Neutrophil (primary cell): ENCODE measurements around the gene FDXACB1.

Experiments used
- H3K27ac ChIP-seq: fragments of 200-600 bp; sonication (generic); 2 replicates; pipeline ENCODE4 v1.5.1; 2016; ENCODE audit warnings: mild to moderate bottlenecking, moderate library complexity
- H3K27me3 ChIP-seq: fragments of 200-600 bp; sonication (generic); 2 replicates; pipeline ENCODE4 v1.6.0; 2016; ENCODE audit warnings: mild to moderate bottlenecking
- H3K36me3 ChIP-seq: fragments of 200-600 bp; sonication (generic); 2 replicates; pipeline ENCODE4 v1.5.1; 2017
- H3K4me1 ChIP-seq, 2 experiments: fragments of 200-600 bp in 1 of 2; sonication (generic) in 1 of 2; 1 replicate in 1 of 2; 2 replicates in 1 of 2; pipeline versions ENCODE4 v1.5.1 to v1.6.1; 2013 to 2016; ENCODE audit warnings: low read depth in 1 of 2, low read length in 1 of 2, mild to moderate bottlenecking in 1 of 2, moderate library complexity in 1 of 2; ENCODE audit not compliant: control insufficient read depth in 1 of 2, insufficient read depth in 1 of 2
- H3K4me3 ChIP-seq, 2 experiments: fragments of 200-600 bp in 1 of 2; sonication (generic) in 1 of 2; 1 replicate in 1 of 2; 2 replicates in 1 of 2; pipeline ENCODE4 v1.5.1; 2013 to 2016; ENCODE audit warnings: low read depth in 1 of 2, low read length in 1 of 2, mild to moderate bottlenecking in 1 of 2, moderate library complexity in 1 of 2
- H3K9me3 ChIP-seq: fragments of 200-600 bp; sonication (generic); 2 replicates; pipeline ENCODE4 v1.5.1; 2016
- TF ChIP-seq, protein P1 (sequence below): fragments of 200-600 bp; sonication (generic); IDR thresholded peaks from 2 replicates; pipeline ENCODE4 v1.5.1; 2016; ENCODE audit warnings: antibody characterized with exemption

The FDXACB1 gene

DNA sequence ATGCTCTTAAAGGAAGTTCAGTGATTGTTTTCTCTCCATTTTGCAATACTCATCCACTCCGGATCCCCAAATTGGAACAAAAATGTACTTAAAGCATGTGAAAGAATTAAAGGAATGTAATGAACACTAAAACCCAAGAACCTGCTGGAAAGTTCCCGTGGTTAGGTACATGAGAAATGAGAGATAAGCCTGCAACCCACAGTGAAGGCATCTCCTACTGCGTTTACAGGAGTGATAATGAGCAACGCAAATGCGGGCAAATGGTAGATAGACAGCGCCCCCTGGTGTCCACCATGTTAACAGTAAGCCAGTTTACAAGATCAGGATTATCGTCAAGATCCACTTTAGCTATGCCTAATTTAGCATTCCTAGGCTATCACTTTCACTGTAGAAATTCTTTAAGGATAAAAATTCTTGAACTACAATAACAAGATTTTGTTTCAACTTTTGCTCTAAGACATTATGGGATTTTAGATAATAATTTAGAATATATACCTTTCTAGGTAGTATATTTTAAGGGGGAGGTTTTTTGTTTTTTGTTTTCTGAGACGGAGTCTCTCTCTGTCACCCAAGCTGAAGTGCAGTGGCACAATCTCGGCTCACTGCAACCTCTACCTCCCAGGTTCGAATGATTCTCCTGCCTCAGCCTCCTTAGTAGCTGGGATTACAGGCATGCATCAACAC lies 37.5 kb downstream of the FDXACB1 start:
- Histone ChIP-seq H3K27me3 (no peaks in the 10 kb centered on the region), H3K4me3 (no peak overlapping the region), H3K9me3 (no peaks in the 10 kb centered on the region), H3K36me3 (peaks cover 15% of the 10 kb centered on the region), H3K4me1 (peaks cover 33 to 36% of the 10 kb centered on the region in 2 experiments), H3K27ac (no peak overlapping the region)
- TF ChIP-seq, protein P1, sequence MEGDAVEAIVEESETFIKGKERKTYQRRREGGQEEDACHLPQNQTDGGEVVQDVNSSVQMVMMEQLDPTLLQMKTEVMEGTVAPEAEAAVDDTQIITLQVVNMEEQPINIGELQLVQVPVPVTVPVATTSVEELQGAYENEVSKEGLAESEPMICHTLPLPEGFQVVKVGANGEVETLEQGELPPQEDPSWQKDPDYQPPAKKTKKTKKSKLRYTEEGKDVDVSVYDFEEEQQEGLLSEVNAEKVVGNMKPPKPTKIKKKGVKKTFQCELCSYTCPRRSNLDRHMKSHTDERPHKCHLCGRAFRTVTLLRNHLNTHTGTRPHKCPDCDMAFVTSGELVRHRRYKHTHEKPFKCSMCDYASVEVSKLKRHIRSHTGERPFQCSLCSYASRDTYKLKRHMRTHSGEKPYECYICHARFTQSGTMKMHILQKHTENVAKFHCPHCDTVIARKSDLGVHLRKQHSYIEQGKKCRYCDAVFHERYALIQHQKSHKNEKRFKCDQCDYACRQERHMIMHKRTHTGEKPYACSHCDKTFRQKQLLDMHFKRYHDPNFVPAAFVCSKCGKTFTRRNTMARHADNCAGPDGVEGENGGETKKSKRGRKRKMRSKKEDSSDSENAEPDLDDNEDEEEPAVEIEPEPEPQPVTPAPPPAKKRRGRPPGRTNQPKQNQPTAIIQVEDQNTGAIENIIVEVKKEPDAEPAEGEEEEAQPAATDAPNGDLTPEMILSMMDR, result peak; percentile 75

DNA sequence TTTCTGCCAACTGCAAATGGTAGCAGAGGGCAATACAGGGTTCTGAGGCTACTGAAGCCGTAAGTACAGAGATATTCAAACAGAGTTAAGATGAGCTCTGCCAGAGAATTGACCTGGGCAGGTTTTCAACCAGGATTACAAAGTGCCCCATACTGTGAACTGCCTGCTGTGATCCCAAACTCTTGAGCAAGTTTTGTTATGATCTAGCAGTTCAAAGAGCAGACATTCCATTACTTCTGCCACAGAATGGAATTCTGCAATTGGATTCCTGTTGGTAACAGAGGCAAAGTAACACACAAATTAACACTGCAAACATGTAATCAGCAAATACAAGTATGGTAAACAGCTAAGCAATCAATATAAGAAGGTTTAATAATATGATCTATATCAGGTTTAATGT lies 38.8 kb downstream of the FDXACB1 start:
- Histone ChIP-seq H3K9me3 (no peaks in the 10 kb centered on the region), H3K27ac (no peak overlapping the region), H3K27me3 (no peaks in the 10 kb centered on the region), H3K4me1 (peaks cover 20 to 22% of the 10 kb centered on the region in 2 experiments), H3K36me3 (peaks cover 18% of the 10 kb centered on the region), H3K4me3 (no peak overlapping the region)
- TF ChIP-seq, protein P1, result no peak

DNA sequence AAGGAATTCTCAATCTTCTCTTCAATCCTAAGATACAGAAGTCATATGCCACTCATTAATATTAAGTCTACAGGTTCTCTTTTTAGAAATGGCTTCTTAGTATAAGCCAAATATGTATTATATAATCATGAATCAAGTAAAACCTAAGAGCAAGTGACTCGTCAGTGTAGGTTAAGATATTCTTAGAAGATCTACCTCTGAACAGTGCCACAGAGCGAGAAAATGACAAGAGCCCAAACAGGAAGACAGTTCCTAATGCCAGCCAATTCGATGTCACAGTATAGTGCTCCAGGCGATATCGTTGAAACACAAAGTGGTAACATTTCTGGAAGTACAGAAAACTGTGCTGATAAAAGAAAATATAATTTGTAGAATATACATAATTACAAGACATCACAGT lies 40.9 kb downstream of the FDXACB1 start:
- Histone ChIP-seq H3K4me1 (peaks cover 3 to 4% of the 10 kb centered on the region in 2 experiments), H3K27me3 (no peaks in the 10 kb centered on the region), H3K4me3 (no peak overlapping the region), H3K9me3 (no peaks in the 10 kb centered on the region), H3K27ac (no peak overlapping the region), H3K36me3 (peaks cover 21% of the 10 kb centered on the region)
- TF ChIP-seq, protein P1, result no peak

DNA sequence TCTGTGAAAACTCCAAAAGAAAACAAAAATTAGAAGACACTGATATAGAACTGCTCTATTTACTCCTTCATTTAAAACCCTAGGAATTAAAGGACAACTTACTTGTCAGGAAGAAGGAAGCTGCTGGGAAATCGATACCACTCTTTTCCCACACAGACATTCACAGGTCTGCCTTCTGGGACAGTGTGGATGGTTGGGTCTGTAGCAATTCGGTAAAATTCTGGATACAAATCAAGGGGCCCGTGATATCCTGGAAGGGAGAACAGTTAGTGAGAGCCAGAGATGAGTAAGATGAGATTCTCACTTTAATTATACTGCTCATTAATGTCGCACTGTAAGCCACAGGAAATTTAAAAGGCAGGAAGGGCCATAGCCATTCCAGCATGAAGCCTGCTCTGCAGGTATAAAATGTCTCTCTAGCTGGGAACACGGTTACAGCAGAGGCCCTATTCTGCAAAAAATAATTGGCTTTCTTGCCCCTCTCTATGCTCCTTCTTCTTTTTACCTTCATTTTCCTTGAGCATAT lies 41.5 kb downstream of the FDXACB1 start:
- peaks cover 21% of the 10 kb centered on the region for H3K36me3 ChIP-seq
- H3K27ac ChIP-seq, result no peak overlapping the region

DNA sequence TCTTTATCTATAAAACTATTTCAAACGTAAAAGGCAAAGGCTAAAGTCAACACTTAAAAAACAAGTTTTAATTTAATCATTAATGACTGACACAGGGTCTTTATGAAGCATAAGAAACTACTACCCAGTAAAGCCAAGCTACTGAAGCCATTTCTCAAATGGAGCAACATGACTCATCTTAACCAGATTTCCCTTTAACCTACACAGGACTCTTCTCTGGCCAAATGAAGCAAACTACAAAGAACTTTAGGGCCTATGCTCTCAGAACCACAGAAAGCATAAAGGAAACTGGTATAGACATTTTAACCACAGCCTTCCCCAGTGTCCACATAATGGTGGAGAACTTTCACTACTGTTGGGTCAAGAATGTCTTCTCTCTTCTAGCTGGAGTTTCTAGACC lies 42.2 kb downstream of the FDXACB1 start:
- Histone ChIP-seq H3K36me3 (peaks cover 21% of the 10 kb centered on the region), H3K27me3 (no peaks in the 10 kb centered on the region), H3K9me3 (no peaks in the 10 kb centered on the region), H3K4me1 (peaks cover 3 to 4% of the 10 kb centered on the region in 2 experiments), H3K4me3 (no peak overlapping the region), H3K27ac (no peak overlapping the region)
- TF ChIP-seq, protein P1, result no peak

More for the DNA sequence above, 41.5 kb downstream of the FDXACB1 start:
- peaks cover 3 to 4% of the 10 kb centered on the region in 2 experiments for H3K4me1 ChIP-seq
- H3K27me3 ChIP-seq, result no peaks in the 10 kb centered on the region
- H3K4me3 ChIP-seq, result no peak overlapping the region
- H3K9me3 ChIP-seq, result no peaks in the 10 kb centered on the region
- TF ChIP-seq, protein P1, result no peak
